Measurements from ENCODE around the gene FFAR4.

The FFAR4 gene

DNA sequence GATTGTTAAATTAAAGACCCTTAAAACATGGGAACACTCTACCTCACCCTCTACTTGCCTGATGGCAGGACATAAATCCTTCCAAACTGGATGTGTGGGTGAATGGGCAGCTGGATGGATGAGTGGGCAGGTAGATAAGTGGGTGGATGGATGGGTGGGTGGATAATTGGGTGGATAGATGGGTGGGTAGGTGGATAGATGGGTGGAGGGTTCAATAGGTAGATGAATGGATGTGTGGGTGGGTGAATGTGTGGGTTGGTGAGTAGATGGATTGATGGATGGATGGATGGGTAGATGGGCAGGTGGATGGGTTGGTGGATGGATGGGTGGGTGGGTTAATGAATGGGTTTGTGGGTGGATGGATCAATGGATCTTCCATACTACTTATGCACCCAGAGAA is 18.9 kb upstream of the FFAR4 start:
- peaks cover 36% of the 10 kb centered on the region for H3K27me3 Mint-ChIP-seq (ENCODE audit: low read depth, poor library complexity)
- no peaks in the 10 kb centered on the region for H3K36me3 Mint-ChIP-seq (ENCODE audit: low read depth)
- no peak for DNase-seq
- no peaks in the 10 kb centered on the region for H3K9me3 Mint-ChIP-seq
- H3K27ac Mint-ChIP-seq = no peak overlapping the region
- TF ChIP-seq, protein P1, sequence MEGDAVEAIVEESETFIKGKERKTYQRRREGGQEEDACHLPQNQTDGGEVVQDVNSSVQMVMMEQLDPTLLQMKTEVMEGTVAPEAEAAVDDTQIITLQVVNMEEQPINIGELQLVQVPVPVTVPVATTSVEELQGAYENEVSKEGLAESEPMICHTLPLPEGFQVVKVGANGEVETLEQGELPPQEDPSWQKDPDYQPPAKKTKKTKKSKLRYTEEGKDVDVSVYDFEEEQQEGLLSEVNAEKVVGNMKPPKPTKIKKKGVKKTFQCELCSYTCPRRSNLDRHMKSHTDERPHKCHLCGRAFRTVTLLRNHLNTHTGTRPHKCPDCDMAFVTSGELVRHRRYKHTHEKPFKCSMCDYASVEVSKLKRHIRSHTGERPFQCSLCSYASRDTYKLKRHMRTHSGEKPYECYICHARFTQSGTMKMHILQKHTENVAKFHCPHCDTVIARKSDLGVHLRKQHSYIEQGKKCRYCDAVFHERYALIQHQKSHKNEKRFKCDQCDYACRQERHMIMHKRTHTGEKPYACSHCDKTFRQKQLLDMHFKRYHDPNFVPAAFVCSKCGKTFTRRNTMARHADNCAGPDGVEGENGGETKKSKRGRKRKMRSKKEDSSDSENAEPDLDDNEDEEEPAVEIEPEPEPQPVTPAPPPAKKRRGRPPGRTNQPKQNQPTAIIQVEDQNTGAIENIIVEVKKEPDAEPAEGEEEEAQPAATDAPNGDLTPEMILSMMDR (IDR thresholded peaks at IDR 0.05) = no peak
- H3K4me3 Mint-ChIP-seq = no peak overlapping the region
- peaks cover 7% of the 10 kb centered on the region for H3K4me1 Mint-ChIP-seq

DNA sequence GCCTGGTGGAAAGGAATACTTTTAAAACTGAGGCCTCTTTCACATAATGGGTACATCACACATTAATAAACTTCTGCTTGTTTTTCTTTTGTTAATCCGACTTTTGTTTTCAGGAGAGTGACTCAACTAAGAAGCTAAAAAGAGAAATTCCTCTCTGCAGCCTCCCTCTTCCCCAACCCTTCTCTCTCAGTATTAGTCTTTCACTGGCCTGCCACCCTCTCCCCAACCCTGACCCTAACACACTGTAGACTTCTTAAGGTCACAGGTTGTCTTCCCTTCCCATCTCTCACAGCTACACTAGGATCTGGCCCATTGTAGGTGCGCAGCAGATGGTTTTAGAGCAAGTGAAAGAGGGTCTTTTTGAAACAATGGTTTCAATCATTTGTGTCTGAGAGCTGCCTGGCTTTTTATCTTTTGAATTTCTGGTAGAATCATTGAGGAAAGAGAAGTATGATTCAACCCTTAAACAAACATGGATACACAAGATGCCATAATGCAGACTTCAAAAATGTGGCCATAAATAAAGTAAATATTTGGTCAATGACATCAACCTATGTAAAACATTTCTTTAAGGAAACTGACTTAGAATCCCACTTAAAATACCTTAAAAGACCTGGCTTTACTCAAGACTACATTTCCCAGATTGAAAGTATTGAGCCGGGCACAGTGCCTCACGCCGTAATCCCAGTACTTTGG is 17.9 kb upstream of the FFAR4 start:
- Mint-ChIP-seq H3K36me3 (ENCODE audit: low read depth) (no peaks in the 10 kb centered on the region), H3K27ac (no peak overlapping the region), H3K4me1 (peaks cover 8% of the 10 kb centered on the region), H3K4me3 (no peak overlapping the region), H3K9me3 (no peaks in the 10 kb centered on the region), H3K27me3 (ENCODE audit: low read depth, poor library complexity) (peaks cover 31% of the 10 kb centered on the region)
- TF ChIP-seq, protein P1 (IDR thresholded peaks at IDR 0.05) = no peak
- no peak for DNase-seq

DNA sequence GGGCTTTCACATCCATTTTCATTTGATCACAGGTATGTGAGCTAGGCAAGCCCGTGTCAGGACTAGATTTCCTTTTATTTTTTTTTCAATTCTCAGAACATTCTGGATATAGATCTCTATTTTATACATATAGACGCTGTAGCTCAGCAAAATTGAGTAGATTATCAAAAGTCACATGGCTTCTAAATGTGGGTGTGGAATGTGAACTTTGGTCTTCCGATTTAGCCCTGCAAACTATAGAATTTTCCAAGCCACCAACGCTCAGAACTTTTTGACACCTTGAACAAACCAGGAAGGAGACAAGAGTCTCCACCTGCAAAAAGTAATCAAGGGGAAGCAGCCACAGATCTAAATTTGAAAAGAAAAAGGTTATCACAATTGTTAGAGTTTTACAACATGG is 15.9 kb upstream of the FFAR4 start:
- TF ChIP-seq, protein P1 (IDR thresholded peaks at IDR 0.05) = no peak
- H3K4me1 Mint-ChIP-seq = peaks cover 24% of the 10 kb centered on the region
- DNase-seq = no peak
- peaks cover 25% of the 10 kb centered on the region for H3K27me3 Mint-ChIP-seq (ENCODE audit: low read depth, poor library complexity)
- no peaks in the 10 kb centered on the region for H3K36me3 Mint-ChIP-seq (ENCODE audit: low read depth)
- H3K27ac Mint-ChIP-seq = no peak overlapping the region
- no peak overlapping the region for H3K4me3 Mint-ChIP-seq
- no peaks in the 10 kb centered on the region for H3K9me3 Mint-ChIP-seq

DNA sequence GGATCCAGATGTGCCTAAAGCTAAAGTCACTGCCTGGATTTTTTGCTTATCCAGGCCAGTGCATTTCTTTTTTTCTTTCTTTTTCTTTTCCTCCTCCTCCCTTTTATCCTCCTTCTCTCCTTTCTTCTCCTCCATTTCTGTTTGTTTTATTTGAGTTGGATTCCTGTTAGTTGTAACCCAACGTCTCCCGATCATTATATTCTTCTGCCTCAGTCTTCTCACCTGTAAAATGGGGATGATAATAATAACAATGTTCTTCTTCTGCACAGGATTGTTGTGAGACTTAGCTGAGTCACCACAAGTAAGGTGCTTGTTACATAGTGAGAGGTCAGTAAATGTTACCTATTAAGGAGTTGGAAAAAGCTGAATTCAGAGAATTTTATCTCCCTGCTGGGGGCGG is 13.7 kb upstream of the FFAR4 start:
- Mint-ChIP-seq H3K9me3 (no peaks in the 10 kb centered on the region), H3K36me3 (ENCODE audit: low read depth) (no peaks in the 10 kb centered on the region), H3K4me1 (peaks cover 31% of the 10 kb centered on the region), H3K27me3 (ENCODE audit: low read depth, poor library complexity) (peaks cover 14% of the 10 kb centered on the region), H3K4me3 (no peak overlapping the region), H3K27ac (no peak overlapping the region)
- no peak for DNase-seq
- TF ChIP-seq, protein P1 (IDR thresholded peaks at IDR 0.05) = no peak

DNA sequence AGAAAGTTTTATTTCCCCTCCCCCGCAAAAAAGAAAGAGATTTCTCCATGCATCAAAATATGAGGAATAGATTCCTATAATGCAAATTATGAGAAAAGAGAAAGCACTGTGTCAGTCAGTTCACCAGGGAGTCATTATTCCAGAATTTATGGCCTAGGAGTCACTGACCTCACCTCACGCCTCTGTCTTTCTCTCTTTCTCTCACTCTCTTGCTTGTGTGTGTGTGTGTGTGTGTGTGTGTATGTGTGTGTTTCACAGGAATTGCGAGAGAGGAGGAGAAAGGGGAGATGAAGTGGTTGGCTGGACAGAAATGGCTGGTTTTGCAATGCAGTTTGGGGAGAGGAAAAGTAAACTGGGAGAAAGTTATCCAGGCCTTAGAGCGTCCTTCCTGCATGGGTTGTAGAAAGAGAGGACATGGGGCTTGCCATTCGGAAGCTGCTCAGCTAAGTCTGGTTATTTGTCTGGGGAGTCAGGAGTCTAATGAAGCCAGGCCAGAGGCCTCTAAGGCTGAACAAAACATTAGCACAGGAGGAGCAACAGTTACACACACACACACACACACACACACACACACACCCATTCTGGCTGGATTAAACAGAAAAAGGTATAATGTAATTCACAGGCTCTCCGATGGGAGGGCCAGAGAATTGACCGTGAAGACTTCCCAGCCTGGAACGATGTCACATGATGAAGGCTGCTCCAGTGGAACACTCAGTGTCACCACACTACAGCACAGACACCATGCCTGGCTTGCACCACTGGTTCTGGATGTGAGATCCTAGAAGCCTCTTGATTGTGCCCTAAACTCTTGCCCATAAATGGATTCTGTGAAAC is 12.8 kb upstream of the FFAR4 start:
- H3K4me1 Mint-ChIP-seq = peaks cover 31% of the 10 kb centered on the region
- H3K4me3 Mint-ChIP-seq = no peak overlapping the region
- peak overlapping the region; percentile 91 for H3K27ac Mint-ChIP-seq
- no peaks in the 10 kb centered on the region for H3K36me3 Mint-ChIP-seq (ENCODE audit: low read depth)
- TF ChIP-seq, protein P1 (IDR thresholded peaks at IDR 0.05) = no peak
- H3K27me3 Mint-ChIP-seq (ENCODE audit: low read depth, poor library complexity) = peaks cover 18% of the 10 kb centered on the region
- no peaks in the 10 kb centered on the region for H3K9me3 Mint-ChIP-seq
- no peak for DNase-seq
